Stimulated activated CD8-positive, alpha-beta memory T cell treated with anti-CD3 and anti-CD28 coated beads, Interleukin-7, amount 100 ng/mL, for 1 hour (primary cell): ENCODE results near the gene SYT6.

Source experiments
- DNase-seq, 2 donors: peaks; one replicate each; pipeline ENCODE4 v3.0.0-alpha.2; 2020; ENCODE audit warnings: low read depth in 2 of 2

Gene SYT6

DNA sequence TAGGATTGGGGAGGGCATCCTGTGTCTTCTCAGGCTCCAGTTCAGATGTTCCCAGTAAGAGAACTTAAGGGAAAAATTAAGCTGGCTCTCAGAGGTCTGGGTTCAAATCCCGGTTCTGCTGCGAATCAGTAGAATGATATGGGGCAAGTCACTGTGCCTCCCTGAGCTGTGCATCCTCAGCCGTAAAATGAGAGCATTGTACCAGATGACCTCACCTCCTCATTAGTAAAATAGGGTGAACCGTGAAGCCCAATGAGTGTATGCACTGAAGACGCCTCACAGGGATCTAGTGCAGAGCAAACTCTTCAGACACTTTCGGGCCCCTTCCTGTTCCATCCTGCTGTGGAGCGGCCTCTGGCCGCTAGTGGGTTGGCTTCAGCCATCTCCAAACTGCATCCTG is 36.0 kb downstream of the SYT6 start:
- DNase-seq, result no peak

DNA sequence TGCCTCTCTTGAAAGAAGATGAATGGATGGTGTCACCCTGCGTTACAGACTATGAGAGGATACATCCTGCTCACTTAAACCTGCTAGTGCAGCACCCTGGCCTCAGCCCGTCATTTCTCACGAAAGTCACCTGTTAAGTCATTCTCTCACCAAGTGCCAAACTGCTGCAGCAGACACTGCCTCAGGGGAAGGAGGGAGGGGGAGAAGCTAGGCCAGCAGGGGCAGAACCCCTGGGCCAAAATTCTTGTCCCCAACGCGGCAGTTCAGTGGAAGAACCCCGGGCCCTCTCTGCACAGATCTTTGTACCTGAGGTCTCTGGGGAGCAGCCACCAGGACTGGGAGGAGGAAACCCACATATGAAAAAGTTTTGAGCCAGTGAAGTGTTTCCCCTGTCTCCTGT is 37.6 kb downstream of the SYT6 start:
- DNase-seq, result no peak

DNA sequence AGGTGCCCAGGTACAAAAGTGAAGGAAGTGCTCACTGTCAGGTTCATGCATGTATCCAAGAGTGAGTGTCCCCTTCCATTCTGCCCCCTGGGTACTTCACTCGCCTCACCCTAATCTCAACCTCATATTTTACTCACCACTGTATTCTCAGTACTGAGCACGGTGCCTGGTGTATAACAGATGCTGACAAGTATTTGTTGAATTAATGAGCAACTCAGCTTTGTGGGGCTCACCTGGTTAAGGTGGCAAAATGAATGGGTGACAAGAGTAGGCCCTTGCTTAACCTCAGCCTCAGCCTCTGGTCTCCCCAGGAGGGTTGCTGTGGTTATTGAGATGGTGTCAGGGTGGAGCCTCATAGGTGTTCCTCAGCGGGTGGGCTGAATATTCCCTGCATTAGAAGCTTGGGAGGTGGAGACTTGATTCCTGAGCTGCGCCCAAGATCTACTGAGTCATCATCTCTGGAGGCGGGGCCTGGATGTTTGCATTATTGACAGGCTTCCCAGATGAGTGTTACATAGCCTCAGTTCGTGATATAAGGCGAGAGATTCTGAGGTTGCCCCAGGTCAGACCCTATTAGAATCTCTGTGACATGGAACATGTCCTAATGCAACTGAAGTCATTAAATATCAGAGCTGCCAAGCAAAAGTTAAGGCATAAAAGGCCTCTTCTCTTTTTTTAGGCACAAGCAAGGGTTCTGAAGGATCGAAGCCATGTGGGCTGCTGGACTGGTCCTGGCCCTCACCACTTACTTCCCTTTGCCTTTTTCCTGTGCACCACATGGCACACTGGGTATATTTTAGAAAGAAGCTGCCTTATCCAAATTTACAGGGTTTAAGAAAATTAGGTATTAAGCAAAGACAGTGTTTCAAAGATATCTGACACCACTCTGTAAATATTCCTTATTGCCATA is 39.2 kb downstream of the SYT6 start:
- DNase-seq, result no peak

DNA sequence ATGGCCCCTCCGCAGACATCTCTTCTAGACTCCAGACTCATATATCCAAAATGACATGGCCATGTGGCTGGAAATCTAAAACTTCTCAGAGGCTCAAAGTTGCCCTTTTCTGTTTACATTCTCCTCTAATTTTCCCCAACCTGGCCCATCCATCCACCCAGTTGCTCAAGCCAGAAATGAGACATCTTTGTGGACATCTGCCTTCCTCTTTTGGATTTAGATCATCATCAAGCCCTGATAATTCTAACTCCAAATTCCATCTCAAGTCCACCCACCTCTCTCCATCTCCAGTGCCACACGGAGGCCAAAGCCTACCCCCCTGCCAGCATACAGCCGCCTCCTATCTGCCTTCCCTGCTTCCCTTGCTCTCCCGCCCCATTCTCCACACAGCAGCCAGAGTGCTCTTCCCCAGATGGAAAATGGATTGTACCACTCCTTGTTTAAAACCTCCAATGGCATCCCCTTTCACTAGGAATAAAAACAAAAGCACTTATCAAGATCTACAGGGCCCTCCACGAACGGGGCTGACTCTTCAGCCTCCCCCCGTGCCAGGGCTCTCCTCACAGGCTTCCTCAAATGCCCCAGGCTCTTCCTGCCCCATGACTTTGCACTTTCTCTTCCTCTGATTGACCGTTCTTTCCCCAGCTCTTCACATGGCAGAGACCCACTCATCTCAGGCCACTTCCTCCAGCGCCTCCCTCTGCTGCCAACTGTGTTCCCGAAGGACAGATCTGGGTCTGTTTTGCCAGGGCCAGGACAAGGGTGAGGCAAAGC is 40.1 kb downstream of the SYT6 start:
- no peak for DNase-seq

DNA sequence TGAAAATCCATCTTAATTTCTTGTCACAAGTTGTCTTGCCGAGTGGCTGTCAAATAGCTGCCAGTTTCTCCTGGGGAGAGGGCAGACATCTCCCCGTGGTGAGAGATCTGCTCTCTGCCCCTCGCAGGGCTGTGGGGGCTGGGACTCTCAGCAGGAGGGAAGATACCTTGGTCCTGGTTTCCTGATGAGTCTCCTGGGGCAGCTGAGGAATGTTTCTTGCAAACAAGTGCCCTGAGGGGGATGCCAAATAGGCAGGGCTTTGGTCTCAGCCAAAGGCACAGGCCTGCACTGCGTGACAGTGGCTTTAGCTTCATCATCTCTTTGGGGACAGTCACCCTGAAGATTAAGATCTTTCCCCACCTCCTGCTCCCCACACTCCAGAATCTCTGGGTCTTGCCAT is 40.9 kb downstream of the SYT6 start:
- DNase-seq, result no peak

DNA sequence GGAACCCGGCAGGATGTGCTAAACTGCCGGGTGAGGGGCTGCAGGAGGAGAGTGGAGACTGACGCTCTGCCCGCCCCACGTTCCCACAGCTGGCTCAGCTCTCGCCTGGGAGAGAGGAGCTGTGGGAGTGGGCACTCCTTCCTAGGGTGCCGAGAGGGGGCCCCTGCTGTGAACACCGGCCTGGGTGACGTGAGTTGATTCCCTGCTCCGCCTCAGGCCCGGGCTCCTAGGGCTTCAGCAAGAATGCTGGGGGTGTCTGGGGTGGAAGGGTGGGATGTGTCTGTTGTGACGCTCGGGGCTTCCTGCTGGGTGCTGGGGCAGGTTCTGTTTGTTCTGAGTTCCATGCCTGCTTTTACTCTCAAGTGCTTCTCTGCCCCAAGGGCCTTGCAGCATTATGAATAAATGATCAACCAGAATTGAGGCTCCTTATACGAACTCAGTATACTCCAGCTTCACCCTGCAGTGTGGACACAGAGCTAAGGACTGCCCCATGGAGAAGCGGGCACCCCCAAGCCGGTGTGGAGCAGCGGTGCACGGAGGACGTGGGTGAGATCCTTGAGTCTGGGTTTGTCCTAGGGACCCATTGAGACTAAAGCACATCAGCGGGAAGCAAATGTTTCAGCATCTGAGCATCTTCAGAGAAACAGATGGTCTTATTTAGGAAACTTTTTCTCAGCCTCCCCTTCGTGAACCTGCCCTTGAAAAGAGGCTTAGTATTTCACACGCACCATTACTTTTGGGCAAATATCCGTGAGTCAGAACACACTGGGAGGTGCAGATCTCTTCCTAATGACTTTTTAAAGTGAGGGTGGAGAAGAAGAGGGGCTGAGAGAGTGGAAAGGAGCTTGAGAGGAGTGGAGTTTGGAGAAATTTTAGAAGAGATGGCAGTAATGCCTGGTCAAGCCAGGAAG is 41.7 kb downstream of the SYT6 start:
- no peak for DNase-seq

DNA sequence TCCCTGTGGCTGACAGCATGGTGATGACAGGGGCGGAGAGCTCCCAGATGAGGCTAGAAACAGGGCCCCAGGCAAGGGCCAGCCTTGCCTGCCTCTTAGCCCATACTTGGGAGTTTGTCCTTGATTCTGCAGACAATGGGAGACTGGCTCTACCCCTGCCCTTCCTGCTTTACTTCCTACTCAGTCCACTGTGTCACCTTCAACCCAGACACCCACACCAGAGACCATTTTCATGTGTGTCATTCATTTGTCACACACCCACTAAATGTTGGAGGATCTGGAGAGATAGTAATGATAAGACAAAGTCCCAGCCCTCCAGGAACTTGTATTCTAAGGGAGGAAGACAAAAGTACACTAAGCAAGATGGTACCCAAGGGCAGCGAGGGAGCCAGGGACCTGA is 43.7 kb downstream of the SYT6 start:
- DNase-seq, result no peak

DNA sequence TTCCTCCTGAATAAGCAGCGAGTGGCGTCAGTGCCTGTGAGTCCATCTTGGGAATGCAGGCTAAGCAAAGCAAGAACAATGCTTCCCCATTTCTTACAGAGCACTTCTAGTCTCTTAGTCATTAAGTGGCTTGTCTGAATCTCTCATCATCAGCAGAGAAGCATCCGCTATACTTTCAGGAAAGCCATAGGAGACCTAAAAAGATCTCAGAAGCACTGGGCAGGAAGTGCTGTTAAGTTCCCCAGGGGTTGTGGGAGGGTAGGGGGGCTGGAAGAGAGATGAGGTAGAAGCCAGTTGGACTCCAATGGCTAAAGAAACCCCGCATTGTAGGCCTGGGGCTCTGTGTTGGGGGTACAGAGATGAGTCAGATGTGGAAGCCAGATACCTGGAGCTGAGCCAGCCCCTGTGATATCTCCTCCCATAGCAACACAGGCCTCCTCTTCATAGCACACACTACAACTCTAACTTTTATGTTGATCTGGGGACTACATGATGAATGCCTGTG is 44.9 kb downstream of the SYT6 start:
- DNase-seq, result no peak

DNA sequence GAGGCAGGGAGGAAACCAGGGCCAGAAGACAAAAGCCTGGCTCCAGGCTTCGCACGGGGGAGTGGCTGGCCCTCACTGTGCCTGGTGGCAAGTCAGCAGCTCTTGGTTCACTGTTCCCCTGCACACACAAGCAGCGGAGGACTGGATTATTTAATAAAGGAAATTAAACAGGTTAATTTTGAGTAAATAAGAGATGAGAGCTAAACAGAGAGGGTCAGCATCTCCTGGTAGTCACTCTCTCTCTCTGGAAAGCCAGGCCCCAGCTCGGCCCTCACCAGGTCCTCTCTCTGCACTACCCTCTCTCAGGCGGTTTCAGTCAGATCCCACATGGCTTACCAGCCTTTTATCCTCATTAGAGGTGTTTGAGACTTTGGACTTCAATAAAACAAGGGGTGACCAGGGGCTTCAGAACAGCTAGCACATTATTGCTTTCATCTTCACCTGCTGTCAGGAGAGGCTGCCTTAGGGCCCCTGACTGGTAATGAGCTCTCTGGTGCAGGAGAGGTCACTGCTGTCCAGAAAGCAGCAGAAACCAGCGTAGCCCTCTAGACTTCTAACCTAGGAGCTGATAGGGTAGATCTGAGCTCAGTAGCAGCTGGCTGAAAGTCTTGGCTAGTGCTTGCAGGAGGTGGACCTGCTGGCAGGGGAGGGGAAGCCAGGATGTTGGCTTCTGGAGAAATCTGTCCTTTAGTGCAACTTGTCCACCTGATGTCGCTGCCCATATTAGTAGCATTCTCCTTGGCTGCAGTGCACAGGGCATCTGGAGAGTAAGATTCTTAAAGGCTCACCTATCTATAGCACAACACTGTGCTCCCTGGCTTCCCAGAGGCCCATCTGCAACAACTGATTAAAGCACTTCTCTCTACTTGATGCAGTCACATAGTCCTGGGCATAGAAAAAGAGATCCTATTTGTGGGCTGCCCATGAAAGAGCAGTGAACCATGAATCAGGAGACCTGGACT is 45.9 kb downstream of the SYT6 start:
- no peak for DNase-seq

DNA sequence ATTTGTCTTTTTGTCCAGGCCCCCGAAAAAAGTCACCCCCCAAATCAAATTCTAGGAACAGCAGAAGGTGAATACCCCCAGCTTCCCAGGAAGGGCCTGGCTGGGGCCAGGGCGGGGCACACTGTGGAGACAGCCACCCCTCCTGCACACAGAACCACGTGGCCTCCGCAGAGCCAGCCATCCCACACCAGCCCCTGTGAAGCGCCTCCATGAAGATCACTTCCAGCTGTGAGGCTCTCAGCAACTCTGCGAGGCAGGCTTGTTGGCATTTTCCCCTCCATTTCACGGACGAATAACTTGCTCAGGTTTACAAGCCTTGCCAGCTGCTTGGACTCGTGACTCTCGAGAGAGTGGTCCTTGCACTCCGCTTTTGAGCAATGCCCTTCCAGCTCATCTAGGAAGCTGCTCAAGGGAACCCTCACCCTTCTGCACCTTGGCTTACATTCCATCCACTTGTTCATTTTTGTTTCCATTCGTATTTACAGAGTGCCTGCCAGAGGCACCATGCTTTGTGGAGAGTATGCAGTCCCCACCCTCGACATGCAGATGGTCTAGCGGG is 48.2 kb downstream of the SYT6 start:
- DNase-seq, result no peak

DNA sequence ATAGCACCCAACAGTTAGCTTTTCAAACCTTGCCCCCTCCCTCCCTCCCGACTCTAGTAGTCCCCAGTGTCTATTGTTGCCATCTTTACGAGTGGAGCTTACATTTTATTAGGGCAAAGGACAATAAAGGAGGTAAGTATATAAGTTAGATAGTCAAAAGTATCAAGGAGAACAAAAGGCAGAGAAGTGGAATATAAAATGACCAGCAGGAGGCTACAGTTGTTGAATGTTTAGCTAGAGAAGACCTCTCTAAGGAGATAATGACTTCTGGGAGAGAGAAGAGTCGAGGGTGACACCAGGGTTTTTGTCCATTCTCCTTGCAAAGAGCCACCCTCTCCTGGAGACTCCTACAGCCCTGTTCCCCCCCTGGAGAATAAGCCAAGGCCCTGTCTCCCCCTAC is 48.7 kb downstream of the SYT6 start:
- no peak for DNase-seq

DNA sequence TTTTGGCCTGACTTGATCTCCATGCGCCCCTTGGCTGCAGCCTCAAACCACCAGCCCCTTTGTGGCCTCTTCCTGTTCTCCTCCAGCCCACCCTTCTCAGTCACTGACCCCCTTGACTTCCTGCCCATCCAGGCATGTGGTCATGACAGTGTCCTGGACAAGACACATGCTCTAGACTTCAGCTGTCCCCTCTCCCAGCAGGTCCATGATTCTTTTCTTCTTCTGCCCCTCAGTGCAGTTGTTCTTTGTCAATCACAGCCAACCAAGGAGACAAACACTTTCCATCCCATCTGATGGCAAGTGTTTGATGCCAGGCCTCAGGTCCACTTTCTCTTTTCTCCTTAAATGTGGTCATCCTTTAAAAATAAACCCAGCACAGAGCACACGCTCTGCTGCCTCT is 49.7 kb downstream of the SYT6 start:
- no peak for DNase-seq

DNA sequence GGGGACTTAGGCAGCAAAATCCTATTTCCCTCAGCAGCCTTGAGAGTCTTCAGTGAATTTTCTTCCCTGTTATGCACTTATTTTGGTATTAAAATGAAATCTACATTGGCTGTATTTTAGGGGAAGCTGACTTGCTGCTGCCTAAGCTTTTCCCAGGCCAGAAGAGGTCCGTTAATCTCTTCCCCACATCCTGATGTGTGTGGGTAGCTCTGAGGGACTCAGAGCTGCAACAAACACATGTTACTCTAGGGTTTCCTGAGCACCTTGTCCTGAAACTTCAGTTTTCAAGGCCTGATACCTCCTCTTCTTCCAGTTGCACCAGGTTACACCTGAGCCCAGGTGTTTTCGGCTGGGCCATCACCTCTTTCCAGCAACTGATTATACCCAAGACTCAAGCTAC is 51.5 kb downstream of the SYT6 start:
- DNase-seq, result no peak

DNA sequence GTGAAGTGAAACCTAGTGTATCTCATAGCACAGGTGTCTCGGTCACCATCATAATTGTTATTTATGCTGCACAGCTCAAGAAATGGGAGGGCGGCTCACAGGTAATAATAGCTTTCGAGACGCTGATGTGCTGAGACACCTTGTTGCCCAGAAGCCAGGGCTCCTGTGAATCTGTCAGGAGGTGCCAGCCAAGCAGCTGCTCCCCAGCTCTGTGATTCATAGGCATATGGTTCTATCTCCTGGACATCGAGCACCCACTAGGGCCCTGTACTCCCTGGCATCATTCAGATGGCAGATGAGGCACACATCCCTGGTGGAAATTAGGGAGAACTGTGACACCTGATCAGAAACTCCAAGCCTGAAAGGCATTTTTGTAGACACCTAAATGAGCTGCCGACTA is 53.5 kb downstream of the SYT6 start:
- no peak for DNase-seq

DNA sequence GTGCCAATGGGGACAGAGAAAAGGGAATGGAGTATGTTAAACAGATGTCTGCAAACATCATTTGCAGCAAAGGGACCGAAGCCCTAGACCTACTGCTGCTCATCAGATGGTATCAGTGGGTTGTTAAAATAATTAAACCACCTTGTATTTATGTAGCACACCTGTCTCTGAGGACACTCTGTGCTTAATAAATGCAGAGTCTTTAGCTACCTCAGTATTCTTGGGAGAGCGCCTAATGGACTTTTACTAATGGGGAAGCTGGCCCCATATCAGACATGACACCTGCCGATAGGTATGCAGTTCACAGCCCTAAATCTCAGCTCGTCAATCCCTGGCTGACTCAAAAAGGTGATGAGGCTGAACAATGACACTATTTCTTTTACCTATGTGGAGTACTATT is 54.4 kb downstream of the SYT6 start:
- DNase-seq, result no peak

DNA sequence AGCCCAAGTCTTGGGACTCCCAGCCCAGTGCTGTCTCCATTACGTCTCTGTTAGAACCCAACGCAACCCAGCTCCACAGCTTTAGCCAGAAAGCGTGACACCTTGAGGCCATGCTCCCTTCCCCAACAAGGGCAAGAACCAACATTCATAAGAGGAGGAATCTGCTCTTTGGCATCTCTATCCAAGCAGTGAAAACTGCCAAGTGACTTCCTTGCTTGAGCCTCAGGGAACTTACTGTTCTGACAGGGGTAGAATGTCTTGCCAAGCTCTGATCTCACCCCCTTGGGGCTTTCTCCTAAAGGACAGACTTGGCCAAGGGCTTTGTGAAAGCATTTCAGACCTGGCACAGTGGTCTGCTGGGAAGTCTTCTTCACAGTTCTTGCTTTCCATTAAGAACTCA is 56.6 kb downstream of the SYT6 start:
- DNase-seq, result no peak

DNA sequence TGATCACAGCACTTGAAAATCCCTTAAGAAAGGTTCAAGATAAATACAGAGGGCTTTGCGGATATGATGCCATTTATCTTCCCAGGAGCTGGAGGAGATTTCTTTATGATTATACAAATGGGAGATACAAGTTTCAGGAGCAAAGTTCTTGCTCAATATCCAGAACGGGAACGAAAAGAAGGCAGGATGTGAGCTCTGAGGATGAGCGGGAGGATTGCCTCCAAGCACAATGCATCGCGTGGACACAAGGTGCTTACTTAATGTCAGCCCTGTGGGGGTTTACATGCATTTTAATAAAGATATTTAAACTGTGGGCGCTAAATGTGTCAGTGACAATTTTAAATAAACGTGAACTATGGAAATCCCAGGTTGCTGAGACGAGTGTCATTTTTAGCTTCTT is 59.0 kb downstream of the SYT6 start:
- no peak for DNase-seq

DNA sequence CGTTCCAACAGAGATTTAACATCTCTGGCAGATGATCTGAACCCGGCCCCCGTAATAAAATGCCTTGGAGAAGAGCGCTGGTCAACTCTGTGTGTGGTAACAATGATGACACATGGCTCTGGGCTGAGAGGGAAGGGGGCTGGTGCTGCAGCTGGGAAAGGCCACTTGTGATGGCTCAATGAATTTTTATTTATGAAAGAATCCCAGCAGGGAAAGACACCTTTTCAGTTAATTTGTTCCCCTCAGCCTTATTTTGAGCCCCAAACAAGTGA is 59.4 kb downstream of the SYT6 start:
- no peak for DNase-seq

DNA sequence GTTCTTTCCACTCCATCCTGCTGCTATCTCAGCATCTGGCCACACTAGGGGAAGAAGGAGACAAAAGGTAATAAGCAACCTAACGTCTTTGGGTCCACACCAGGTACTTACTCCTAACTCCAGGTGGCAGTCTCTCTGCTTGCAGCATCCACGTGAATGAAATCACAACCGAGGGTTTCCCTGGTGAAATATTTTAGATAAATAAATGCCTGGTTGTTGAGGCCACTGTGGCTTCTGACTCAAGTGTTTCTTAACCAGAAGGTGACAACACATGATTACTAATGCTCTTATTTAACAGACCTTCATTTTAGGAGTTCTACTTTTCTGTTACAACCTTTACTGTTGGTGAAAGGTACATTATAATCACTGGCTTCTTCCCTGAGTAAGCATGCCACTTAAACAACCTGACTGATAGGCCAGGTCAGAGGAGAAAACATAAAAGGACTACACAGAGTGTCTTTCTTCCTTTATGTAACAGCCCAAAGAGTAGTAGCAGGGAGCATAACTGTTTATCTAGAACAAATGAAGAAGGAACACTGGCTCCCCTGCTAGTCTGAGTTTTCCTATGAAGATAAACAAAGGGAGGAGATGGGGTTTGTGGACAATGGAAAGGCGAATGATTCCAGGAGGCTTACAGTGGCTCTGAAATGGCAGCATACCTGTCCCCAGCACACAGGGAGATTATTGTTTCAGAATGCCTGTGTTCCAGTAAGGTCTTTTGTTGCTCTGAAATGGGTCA is 59.9 kb downstream of the SYT6 start:
- DNase-seq, result no peak
